Stimulated activated CD8-positive, alpha-beta memory T cell treated with anti-CD3 and anti-CD28 coated beads, Interleukin-12 subunit alpha, Interleukin-12 subunit beta, amount 100 ng/mL, for 24 hours (primary cell): ENCODE data around the gene GIT1.

Experiments
- DNase-seq: peaks from one replicate; pipeline ENCODE4 v3.0.0-alpha.2; 2020; ENCODE audit errors: extremely low read depth

Gene GIT1

GRCh38 chr17:29526322-29526721 lies 63.1 kb downstream of the GIT1 start:
- DNase-seq: no peak

DNA sequence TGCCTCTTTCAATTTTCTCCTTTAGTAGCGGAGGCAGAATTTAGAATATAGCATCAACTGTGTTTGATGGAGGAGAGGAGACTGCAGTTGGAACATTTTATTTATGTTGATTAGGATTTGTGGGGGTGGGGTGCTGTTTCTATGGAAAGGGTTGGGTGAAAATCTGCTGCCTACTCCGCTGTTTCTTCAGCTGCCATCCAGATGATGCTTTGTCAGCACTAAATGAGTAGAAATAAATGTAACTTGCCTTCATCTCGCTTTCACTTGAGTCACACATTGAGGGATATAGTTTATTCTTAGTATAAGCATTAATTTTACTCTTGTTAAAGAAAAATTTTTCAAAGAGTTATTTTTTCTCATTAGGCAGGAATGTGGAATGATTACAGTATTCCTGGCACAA lies 64.8 kb downstream of the GIT1 start:
- DNase-seq: no peak
